ENCODE measurements around the gene GLRA1. TPM values are rescaled to one million over a fixed set of nuclear protein-coding genes. Genes with fewer than 3 reads are reported as not detected.
"Not testable (repeated sequence)": the region's sequence is repeated elsewhere in the genome, so short reads cannot be mapped to it uniquely, and the experiment has no call there.

GLRA1 gene
- total RNA-seq, 1 donor from 2014 or later = not detected

DNA sequence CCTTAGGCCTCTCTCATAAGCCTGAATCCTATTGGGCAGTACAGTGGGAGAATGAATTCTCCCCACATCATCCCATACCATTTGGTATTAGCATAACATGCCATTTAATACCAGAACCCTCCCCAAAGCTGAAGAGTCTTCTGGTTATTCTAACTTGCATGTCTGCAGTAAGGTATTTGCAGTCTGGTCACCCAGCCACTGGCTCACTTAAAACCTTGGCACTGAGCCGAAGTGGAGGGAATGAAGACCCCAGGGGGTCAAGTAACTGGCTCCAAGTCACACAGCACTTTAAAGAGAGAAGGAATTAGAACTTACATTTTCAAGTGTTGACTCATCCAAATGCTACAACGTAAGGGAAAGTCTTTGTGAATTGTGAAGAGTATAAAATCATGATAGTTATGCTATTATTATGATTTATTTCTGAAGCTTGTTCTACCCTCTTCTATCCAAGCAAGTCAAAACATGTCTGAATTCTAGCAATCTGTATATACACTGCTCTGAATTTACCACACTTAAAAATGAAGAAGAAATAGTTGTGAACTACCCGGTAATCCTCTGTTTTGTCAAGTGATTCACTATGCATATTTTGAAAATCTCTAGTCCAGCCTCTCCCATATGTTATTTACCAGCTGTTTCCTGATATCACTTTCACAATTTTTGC lies 28.5 kb downstream of the GLRA1 start:
- ATAC-seq = no peak
- intact Hi-C loops (cut with DNase I) = no loop called here
- TF ChIP-seq, protein P1, sequence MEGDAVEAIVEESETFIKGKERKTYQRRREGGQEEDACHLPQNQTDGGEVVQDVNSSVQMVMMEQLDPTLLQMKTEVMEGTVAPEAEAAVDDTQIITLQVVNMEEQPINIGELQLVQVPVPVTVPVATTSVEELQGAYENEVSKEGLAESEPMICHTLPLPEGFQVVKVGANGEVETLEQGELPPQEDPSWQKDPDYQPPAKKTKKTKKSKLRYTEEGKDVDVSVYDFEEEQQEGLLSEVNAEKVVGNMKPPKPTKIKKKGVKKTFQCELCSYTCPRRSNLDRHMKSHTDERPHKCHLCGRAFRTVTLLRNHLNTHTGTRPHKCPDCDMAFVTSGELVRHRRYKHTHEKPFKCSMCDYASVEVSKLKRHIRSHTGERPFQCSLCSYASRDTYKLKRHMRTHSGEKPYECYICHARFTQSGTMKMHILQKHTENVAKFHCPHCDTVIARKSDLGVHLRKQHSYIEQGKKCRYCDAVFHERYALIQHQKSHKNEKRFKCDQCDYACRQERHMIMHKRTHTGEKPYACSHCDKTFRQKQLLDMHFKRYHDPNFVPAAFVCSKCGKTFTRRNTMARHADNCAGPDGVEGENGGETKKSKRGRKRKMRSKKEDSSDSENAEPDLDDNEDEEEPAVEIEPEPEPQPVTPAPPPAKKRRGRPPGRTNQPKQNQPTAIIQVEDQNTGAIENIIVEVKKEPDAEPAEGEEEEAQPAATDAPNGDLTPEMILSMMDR (IDR thresholded peaks at IDR 0.05) = no peak

GRCh38 chr5:151895660-151896030 lies 29.0 kb downstream of the GLRA1 start:
- DNase-seq (no peak), ATAC-seq (no peak)
- Histone ChIP-seq H3K9me3 (no peaks in the 10 kb centered on the region), H3K27ac (no peak overlapping the region), H3K36me3 (no peaks in the 10 kb centered on the region), H3K27me3 (ENCODE audit: low read depth) (no peaks in the 10 kb centered on the region), H3K4me1 (no peaks in the 10 kb centered on the region), H3K4me3 (no peak overlapping the region)
- TF ChIP-seq, protein P1 (IDR thresholded peaks at IDR 0.05) = no peak
- intact Hi-C loops (cut with DNase I) = no loop called here

More for the DNA sequence above, 28.5 kb downstream of the GLRA1 start:
- Histone ChIP-seq H3K9me3 (no peaks in the 10 kb centered on the region), H3K27ac (no peak overlapping the region), H3K36me3 (no peaks in the 10 kb centered on the region), H3K4me1 (no peaks in the 10 kb centered on the region), H3K4me3 (no peak overlapping the region), H3K27me3 (ENCODE audit: low read depth) (no peaks in the 10 kb centered on the region)
- no peak for DNase-seq

GRCh38 chr5:151893485-151893884 lies 31.2 kb downstream of the GLRA1 start:
- intact Hi-C loops (cut with DNase I); H3K27me3 ChIP-seq (ENCODE audit: low read depth): not testable (repeated sequence)

GRCh38 chr5:151892393-151892792 lies 32.3 kb downstream of the GLRA1 start:
- Histone ChIP-seq H3K4me3 (no peak overlapping the region), H3K4me1 (no peaks in the 10 kb centered on the region), H3K9me3 (no peaks in the 10 kb centered on the region), H3K36me3 (no peaks in the 10 kb centered on the region), H3K27me3 (ENCODE audit: low read depth) (no peaks in the 10 kb centered on the region), H3K27ac (no peak overlapping the region)
- TF ChIP-seq, protein P1 (IDR thresholded peaks at IDR 0.05) = no peak
- intact Hi-C loops (cut with DNase I) = no loop called here
- ATAC-seq = no peak
- no peak for DNase-seq

More at GRCh38 chr5:151893485-151893884, 31.2 kb downstream of the GLRA1 start:
- H3K4me3 ChIP-seq, H3K9me3 ChIP-seq, H3K36me3 ChIP-seq, H3K27ac ChIP-seq, DNase-seq, ATAC-seq, H3K4me1 ChIP-seq: not testable (repeated sequence)

DNA sequence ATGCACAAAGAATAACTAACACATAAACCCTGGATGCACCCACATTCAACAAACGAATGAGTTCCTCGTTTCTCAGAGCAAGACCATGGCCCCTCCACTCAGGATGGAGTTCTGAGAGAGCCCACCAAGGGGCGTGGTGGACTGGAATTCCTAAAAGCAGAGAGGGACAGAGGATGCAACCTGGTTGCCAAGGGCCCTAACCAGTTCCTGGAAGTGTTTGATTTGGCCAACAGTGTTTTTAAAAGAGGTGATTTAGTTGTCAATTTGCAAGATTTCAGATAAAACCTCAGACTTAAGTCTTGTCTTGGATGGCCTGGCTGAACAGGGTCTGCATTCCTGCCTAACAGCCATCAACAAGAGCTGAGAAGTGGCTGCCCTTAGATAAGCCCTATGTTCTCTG lies 34.4 kb downstream of the GLRA1 start:
- intact Hi-C loops (cut with DNase I) = no loop called here
- TF ChIP-seq, protein P1 (IDR thresholded peaks at IDR 0.05) = no peak
- Histone ChIP-seq H3K4me1 (no peaks in the 10 kb centered on the region), H3K4me3 (no peak overlapping the region), H3K9me3 (no peaks in the 10 kb centered on the region), H3K27ac (no peak overlapping the region), H3K36me3 (no peaks in the 10 kb centered on the region), H3K27me3 (ENCODE audit: low read depth) (no peaks in the 10 kb centered on the region)
- DNase-seq = no peak
- ATAC-seq = no peak

DNA sequence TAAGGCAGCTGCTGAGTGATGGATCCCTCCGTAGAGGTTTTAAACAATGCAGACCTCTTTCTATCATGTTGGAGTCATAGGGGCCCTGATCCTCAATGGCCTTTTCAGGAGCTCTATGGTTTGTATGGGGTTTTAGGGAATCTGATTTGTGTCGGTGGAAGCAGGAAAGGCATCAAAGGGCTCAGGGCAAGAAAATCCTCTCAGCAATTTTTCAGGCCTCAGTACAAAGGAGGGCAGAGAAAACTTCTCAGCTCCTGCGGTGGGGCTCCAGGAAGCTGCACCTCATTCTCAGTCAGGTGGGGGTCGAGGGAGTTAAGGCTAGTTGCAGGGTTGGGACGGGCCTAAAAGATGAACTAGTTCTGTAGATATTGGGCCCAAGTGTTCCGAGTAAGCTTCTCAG lies 35.0 kb downstream of the GLRA1 start:
- Histone ChIP-seq H3K4me1 (no peaks in the 10 kb centered on the region), H3K27ac (no peak overlapping the region), H3K4me3 (no peak overlapping the region), H3K9me3 (no peaks in the 10 kb centered on the region), H3K27me3 (ENCODE audit: low read depth) (no peaks in the 10 kb centered on the region), H3K36me3 (no peaks in the 10 kb centered on the region)
- intact Hi-C loops (cut with DNase I) = no loop called here
- TF ChIP-seq, protein P1 (IDR thresholded peaks at IDR 0.05) = no peak
- ATAC-seq = no peak
- no peak for DNase-seq

Data from lower lobe of right lung (tissue), 2 donors.